ENCODE data around the gene ECPAS.

DNA sequence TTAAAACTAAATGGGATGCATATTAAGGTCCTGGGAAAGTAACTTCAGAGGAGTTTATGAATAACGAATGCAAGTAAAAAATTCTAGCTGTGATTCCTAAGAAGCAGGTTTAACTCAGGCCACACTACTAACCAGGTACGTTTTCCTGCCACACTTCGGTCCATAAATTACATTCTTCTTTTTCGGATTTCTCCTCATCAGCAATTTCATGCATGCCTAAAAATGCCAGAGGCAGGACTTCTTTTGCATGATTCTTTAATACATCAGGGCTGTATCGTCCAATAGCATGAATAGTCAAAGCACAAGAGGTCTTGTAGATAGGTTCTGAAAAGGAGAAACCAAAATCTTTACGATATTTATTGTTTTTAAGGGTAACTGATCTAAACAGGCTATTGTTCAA is 111.9 kb downstream of the ECPAS start:
- TF ChIP-seq, protein P1, sequence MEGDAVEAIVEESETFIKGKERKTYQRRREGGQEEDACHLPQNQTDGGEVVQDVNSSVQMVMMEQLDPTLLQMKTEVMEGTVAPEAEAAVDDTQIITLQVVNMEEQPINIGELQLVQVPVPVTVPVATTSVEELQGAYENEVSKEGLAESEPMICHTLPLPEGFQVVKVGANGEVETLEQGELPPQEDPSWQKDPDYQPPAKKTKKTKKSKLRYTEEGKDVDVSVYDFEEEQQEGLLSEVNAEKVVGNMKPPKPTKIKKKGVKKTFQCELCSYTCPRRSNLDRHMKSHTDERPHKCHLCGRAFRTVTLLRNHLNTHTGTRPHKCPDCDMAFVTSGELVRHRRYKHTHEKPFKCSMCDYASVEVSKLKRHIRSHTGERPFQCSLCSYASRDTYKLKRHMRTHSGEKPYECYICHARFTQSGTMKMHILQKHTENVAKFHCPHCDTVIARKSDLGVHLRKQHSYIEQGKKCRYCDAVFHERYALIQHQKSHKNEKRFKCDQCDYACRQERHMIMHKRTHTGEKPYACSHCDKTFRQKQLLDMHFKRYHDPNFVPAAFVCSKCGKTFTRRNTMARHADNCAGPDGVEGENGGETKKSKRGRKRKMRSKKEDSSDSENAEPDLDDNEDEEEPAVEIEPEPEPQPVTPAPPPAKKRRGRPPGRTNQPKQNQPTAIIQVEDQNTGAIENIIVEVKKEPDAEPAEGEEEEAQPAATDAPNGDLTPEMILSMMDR (conservative IDR thresholded peaks at IDR 0.05 in 1 of 2, IDR thresholded peaks at IDR 0.05 in 1 of 2; ENCODE audit: extremely low read depth in 1 of 2, insufficient read depth in 1 of 2, low read depth in 1 of 2, low read length in 2 of 2) = no peak
- no peak for TF ChIP-seq EZH2 (IDR thresholded peaks at IDR 0.05; ENCODE audit: borderline replicate concordance, low read length)
